ENCODE data around the gene ABLIM1. TPM values are rescaled to one million over a fixed set of nuclear protein-coding genes. Genes with fewer than 3 reads are reported as not detected.

Gene ABLIM1
- polyA plus RNA-seq, 3 donors, result 0.33 to 0.91 (median 0.57) TPM

DNA sequence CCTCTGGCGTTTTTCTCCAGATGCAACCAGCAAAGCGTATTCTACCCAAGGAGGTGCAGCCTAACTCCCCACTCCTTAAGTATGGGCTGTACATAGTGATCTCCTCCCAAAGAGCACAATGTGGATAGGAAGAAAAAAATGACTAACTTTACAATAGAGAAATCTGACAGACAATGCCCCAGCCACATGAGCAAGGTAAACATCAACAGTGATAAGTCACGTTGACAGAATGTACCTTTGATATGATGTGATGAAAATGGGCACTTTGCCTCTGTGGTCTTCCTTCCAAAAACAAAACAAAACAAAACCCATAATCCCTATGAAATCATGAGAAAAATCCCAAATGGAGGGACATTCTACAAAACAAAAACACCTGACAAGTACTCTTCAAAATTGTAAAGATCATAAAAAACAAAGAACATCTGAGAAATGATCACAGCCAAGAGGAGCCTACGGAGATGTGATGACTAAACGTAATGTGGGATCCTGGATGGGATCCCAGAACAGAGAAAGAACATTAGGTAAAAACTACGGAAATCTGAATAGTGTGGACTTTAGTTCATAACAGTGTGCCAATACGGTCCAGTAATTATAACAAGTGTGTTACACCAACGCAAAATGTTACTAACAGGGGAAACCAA, 50.6 kb downstream of the ABLIM1 start:
- H3K27ac ChIP-seq (ENCODE audit: low read depth in 1 of 2, low read length in 2 of 2), result no peak overlapping the region
- no peaks in the 10 kb centered on the region for H3K79me2 ChIP-seq (ENCODE audit: insufficient read depth, low read length)
- DNase-seq, result no peak
- no peaks in the 10 kb centered on the region for H3K36me3 ChIP-seq (replicated peaks in 1 of 2; ENCODE audit: control insufficient read depth in 1 of 2, insufficient read depth in 2 of 2, low read length in 2 of 2)
- no peak overlapping the region for H3K9ac ChIP-seq (ENCODE audit: insufficient read depth, low read length, poor library complexity, severe bottlenecking)
- H3K9me3 ChIP-seq (replicated peaks in 1 of 2; ENCODE audit: control insufficient read depth in 1 of 2, insufficient read depth in 1 of 2, low read length in 2 of 2), result no peaks in the 10 kb centered on the region
- Mint-ChIP-seq H3K36me3 (no peaks in the 10 kb centered on the region), H3K4me1 (no peaks in the 10 kb centered on the region), H3K9me3 (no peaks in the 10 kb centered on the region), H3K4me3 (no peak overlapping the region), H3K27me3 (ENCODE audit: low read depth in 3 of 3) (peaks cover 0 to 3% (median 0%) of the 10 kb centered on the region in 3 donors), H3K27ac (no peak overlapping the region)
- 100% methylated on average over 3 of the region's 8 CpGs for WGBS (ENCODE audit: insufficient coverage)
- no peak overlapping the region for H2AFZ ChIP-seq (ENCODE audit: insufficient read depth, low read depth, low read length, poor library complexity, severe bottlenecking)
- no peaks in the 10 kb centered on the region for H4K20me1 ChIP-seq (ENCODE audit: insufficient read depth, low read length)
- H3K4me1 ChIP-seq (ENCODE audit: control insufficient read depth in 1 of 2, insufficient read depth in 2 of 2, low read length in 2 of 2), result no peaks in the 10 kb centered on the region
- no peak overlapping the region for H3K4me3 ChIP-seq (replicated peaks in 1 of 3; ENCODE audit: low read depth in 2 of 3, low read length in 3 of 3)
- TF ChIP-seq, protein P1, sequence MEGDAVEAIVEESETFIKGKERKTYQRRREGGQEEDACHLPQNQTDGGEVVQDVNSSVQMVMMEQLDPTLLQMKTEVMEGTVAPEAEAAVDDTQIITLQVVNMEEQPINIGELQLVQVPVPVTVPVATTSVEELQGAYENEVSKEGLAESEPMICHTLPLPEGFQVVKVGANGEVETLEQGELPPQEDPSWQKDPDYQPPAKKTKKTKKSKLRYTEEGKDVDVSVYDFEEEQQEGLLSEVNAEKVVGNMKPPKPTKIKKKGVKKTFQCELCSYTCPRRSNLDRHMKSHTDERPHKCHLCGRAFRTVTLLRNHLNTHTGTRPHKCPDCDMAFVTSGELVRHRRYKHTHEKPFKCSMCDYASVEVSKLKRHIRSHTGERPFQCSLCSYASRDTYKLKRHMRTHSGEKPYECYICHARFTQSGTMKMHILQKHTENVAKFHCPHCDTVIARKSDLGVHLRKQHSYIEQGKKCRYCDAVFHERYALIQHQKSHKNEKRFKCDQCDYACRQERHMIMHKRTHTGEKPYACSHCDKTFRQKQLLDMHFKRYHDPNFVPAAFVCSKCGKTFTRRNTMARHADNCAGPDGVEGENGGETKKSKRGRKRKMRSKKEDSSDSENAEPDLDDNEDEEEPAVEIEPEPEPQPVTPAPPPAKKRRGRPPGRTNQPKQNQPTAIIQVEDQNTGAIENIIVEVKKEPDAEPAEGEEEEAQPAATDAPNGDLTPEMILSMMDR (IDR thresholded peaks at IDR 0.05), result no peak
- intact Hi-C loops (cut with micrococcal nuclease), result no loop called here
- H3K27me3 ChIP-seq (ENCODE audit: control insufficient read depth in 2 of 2, insufficient read depth in 2 of 2, low read length in 2 of 2), result no peaks in the 10 kb centered on the region
- H3K4me2 ChIP-seq (replicated peaks; ENCODE audit: extremely low read depth, low read length, poor library complexity, severe bottlenecking), result no peak overlapping the region

DNA sequence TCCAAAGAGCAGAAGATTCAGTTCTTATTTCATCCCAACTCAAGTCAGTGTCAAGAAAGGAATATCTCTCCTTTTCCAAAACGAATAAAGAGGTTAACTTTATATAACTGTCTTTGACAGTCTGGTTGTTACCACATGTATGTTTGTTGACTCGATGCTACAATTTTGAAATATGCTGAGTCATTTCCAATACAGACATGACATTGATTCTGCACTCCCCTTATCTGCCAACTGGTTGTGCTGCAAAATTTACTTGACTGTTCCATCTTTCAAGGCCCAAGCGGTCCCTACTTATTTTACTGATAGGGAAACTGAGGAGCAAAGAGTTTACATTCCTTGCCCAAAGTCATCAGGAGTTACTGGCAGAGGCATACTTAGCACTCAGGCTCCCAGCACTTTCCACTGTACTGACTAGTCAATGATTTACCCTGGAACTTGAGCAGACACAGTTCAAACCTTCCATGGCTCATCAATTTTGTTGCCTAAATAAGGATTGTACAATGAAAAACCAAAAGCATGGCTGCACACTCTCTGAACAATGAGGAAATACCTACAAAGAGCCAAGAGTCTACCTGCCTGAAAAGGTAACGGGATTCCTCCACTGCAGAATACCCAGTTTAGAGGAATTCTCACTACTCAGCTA, 52.8 kb downstream of the ABLIM1 start:
- Histone ChIP-seq H3K4me2 (replicated peaks; ENCODE audit: extremely low read depth, low read length, poor library complexity, severe bottlenecking) (no peak overlapping the region), H2AFZ (ENCODE audit: insufficient read depth, low read depth, low read length, poor library complexity, severe bottlenecking) (no peak overlapping the region), H3K27me3 (ENCODE audit: control insufficient read depth in 2 of 2, insufficient read depth in 2 of 2, low read length in 2 of 2) (no peaks in the 10 kb centered on the region), H4K20me1 (ENCODE audit: insufficient read depth, low read length) (no peaks in the 10 kb centered on the region), H3K36me3 (replicated peaks in 1 of 2; ENCODE audit: control insufficient read depth in 1 of 2, insufficient read depth in 2 of 2, low read length in 2 of 2) (no peaks in the 10 kb centered on the region), H3K9me3 (replicated peaks in 1 of 2; ENCODE audit: control insufficient read depth in 1 of 2, insufficient read depth in 1 of 2, low read length in 2 of 2) (no peaks in the 10 kb centered on the region), H3K4me3 (replicated peaks in 1 of 3; ENCODE audit: low read depth in 2 of 3, low read length in 3 of 3) (no peak overlapping the region), H3K79me2 (ENCODE audit: insufficient read depth, low read length) (no peaks in the 10 kb centered on the region), H3K27ac (ENCODE audit: low read depth in 1 of 2, low read length in 2 of 2) (no peak overlapping the region), H3K9ac (ENCODE audit: insufficient read depth, low read length, poor library complexity, severe bottlenecking) (no peak overlapping the region), H3K4me1 (ENCODE audit: control insufficient read depth in 1 of 2, insufficient read depth in 2 of 2, low read length in 2 of 2) (no peaks in the 10 kb centered on the region)
- Mint-ChIP-seq H3K4me1 (no peaks in the 10 kb centered on the region), H3K4me3 (no peak overlapping the region), H3K27ac (no peak overlapping the region), H3K27me3 (ENCODE audit: low read depth in 3 of 3) (peaks cover 0 to 1% (median 0%) of the 10 kb centered on the region in 3 donors), H3K36me3 (no peaks in the 10 kb centered on the region), H3K9me3 (no peaks in the 10 kb centered on the region)
- TF ChIP-seq, protein P1 (IDR thresholded peaks at IDR 0.05), result no peak
- WGBS (ENCODE audit: insufficient coverage), result 100% methylated on average over 1 of the region's 4 CpGs
- no peak for DNase-seq
- intact Hi-C loops (cut with micrococcal nuclease), result no loop called here

All from CD14-positive monocyte (primary cell).